Loucy (cell line): ENCODE results near the gene GET4.

Experiments
- H2AFZ ChIP-seq: fragments of 200-600 bp; sonication (generic); 2 replicates; pipeline ENCODE4 v1.6.0; 2016; ENCODE audit warnings: antibody characterized with exemption, mild to moderate bottlenecking, low read length, moderate library complexity
- H3F3A ChIP-seq: fragments of 200-600 bp; 2 replicates; pipeline ENCODE4 v1.6.0; 2016; ENCODE audit warnings: antibody characterized with exemption, low read depth, mild to moderate bottlenecking
- H3K27me3 ChIP-seq: fragments of 200-600 bp; sonication (generic); 2 replicates; pipeline ENCODE4 v1.6.1; 2014; ENCODE audit warnings: low read length, mild to moderate bottlenecking; ENCODE audit not compliant: insufficient read depth, poor library complexity, severe bottlenecking
- H3K36me3 ChIP-seq: fragments of 200-600 bp; sonication (generic); 2 replicates; pipeline ENCODE4 v1.6.1; 2016; ENCODE audit warnings: low read length; ENCODE audit not compliant: insufficient read depth
- H3K4me1 ChIP-seq: fragments of 200-600 bp; sonication (generic); 2 replicates; pipeline ENCODE4 v1.5.1; 2014; ENCODE audit warnings: low read length, mild to moderate bottlenecking; ENCODE audit not compliant: insufficient read depth, poor library complexity, severe bottlenecking
- H3K4me2 ChIP-seq: fragments of 200-600 bp; sonication (generic); 2 replicates; pipeline ENCODE4 v1.6.0; 2014; ENCODE audit warnings: antibody characterized with exemption, low read length, low read depth, mild to moderate bottlenecking; ENCODE audit not compliant: poor library complexity, severe bottlenecking
- H3K4me3 ChIP-seq: fragments of 200-600 bp; sonication (generic); 2 replicates; pipeline ENCODE4 v1.5.1; 2014; ENCODE audit warnings: low read length, mild to moderate bottlenecking, mixed read lengths; ENCODE audit not compliant: poor library complexity, severe bottlenecking
- H3K79me2 ChIP-seq: fragments of 200-600 bp; sonication (generic); 2 replicates; pipeline ENCODE4 v1.6.1; 2014; ENCODE audit warnings: low read length; ENCODE audit not compliant: insufficient read depth
- H3K9ac ChIP-seq: fragments of 200-600 bp; sonication (generic); 2 replicates; pipeline ENCODE4 v1.6.0; 2014; ENCODE audit warnings: mild to moderate bottlenecking, low read depth, low read length, moderate library complexity; ENCODE audit not compliant: poor library complexity, severe bottlenecking
- H3K9me2 ChIP-seq: fragments of 200-600 bp; sonication (generic); replicated peaks from 2 replicates; pipeline ENCODE4 v1.6.1; 2016; ENCODE audit warnings: low read depth, low read length, mixed read lengths
- H3K9me3 ChIP-seq: fragments of 200-600 bp; sonication (generic); 2 replicates; pipeline ENCODE4 v1.6.1; 2014; ENCODE audit warnings: mild to moderate bottlenecking, antibody characterized with exemption, low read length, low read depth; ENCODE audit not compliant: insufficient read depth
- H4K20me1 ChIP-seq: fragments of 200-600 bp; sonication (generic); 2 replicates; pipeline ENCODE4 v1.6.0; 2014; ENCODE audit warnings: antibody characterized with exemption, low read length, mild to moderate bottlenecking; ENCODE audit not compliant: insufficient read depth, poor library complexity, severe bottlenecking
- CTCF ChIP-seq: fragments of 200-600 bp; sonication (generic); conservative IDR thresholded peaks from 2 replicates; pipeline ENCODE4 v1.5.1; 2014; ENCODE audit warnings: mild to moderate bottlenecking, antibody characterized with exemption, low read length
- EZH2phosphoT487 ChIP-seq: fragments of 200-600 bp; IDR thresholded peaks from 2 replicates; pipeline ENCODE4 v1.6.1; 2018; ENCODE audit warnings: antibody characterized with exemption, mild to moderate bottlenecking, moderate library complexity, borderline replicate concordance

GET4 gene

GRCh38 chr7:831596-832166 lies 44.7 kb upstream of the GET4 start:
- peaks cover 26% of the 10 kb centered on the region for H4K20me1 ChIP-seq
- peak overlapping the region; percentile 48 for H3K4me3 ChIP-seq
- no peak overlapping the region for H2AFZ ChIP-seq

DNA sequence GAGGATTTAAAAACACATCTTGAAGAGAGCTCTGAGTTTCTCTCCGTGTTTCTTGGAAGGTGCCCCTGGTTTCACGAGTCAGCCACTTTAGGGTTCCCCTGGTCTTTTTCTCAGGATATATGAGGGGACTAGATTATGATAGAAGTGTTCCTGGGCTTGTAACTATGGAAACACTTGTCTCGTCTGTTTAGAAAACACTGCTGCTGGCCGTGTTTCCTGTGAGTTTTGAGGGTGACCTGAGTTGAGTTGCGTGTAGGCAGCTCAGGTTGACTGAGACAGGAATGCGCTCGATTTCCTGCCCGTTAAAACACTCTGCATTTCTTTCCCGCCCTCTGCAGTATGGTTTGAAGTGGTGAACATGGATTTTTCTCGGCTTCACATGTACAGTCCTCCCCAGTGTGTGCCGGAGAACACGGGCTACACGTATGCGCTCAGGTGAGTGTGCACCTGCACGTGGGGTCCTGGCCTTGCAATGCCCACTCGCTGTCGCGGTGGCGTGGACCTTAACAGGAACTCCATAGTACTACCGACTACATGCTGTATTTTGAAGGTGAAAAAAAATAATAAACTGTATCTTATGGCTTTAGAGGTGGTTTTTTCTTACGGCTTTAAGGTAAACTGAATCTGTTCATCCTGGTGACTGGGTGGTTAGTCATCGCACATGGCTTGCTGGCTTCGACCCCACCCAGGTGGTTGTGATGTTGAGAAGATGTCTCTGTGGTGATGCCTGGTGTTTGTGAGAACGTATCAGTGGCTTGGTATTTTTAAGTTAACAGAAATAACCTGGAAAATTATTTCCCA lies 44.0 kb upstream of the GET4 start, which contains the start of gene SUN1:
TSS of gene SUN1 (plus strand) at position 310 of the 801 bp plus-strand sequence. CDS start at position 359, 49 bp downstream.
- Histone ChIP-seq H3K4me1 (peaks cover 15% of the 10 kb centered on the region), H3K79me2 (peaks cover 81% of the 10 kb centered on the region)

More at GRCh38 chr7:831596-832166, 44.7 kb upstream of the GET4 start:
- H3K36me3 ChIP-seq: peaks cover 3% of the 10 kb centered on the region; the same call in 1 of the 2 replicates
- TF ChIP-seq EZH2phosphoT487 (no peak), CTCF (no peak)
- H3K4me2 ChIP-seq: peak overlapping the region; percentile 69
- peaks cover 15% of the 10 kb centered on the region for H3K4me1 ChIP-seq
- H3K27me3 ChIP-seq: no peaks in the 10 kb centered on the region
- H3K9me2 ChIP-seq: no peaks in the 10 kb centered on the region
- H3K79me2 ChIP-seq: peaks cover 85% of the 10 kb centered on the region
- H3F3A ChIP-seq: peaks cover 3% of the 10 kb centered on the region; the same call in 1 of the 2 replicates
- peak overlapping the region; percentile 24 for H3K9ac ChIP-seq
- no peaks in the 10 kb centered on the region for H3K9me3 ChIP-seq

GRCh38 chr7:832968-833424 lies 43.4 kb upstream of the GET4 start:
- no peak for TF ChIP-seq EZH2phosphoT487
- no peak for TF ChIP-seq CTCF
- H4K20me1 ChIP-seq: peaks cover 30% of the 10 kb centered on the region
- H3K4me2 ChIP-seq: no peak overlapping the region
- H3K27me3 ChIP-seq: no peaks in the 10 kb centered on the region
- H3K9me2 ChIP-seq: no peaks in the 10 kb centered on the region
- peaks cover 78% of the 10 kb centered on the region for H3K79me2 ChIP-seq
- H3K4me3 ChIP-seq: no peak overlapping the region
- peaks cover 3% of the 10 kb centered on the region; the same call in 1 of the 2 replicates for H3F3A ChIP-seq
- peaks cover 3% of the 10 kb centered on the region; the same call in 1 of the 2 replicates for H3K36me3 ChIP-seq
- H3K9ac ChIP-seq: no peak overlapping the region
- peaks cover 15% of the 10 kb centered on the region for H3K4me1 ChIP-seq
- H2AFZ ChIP-seq: no peak overlapping the region
- no peaks in the 10 kb centered on the region for H3K9me3 ChIP-seq

More for the DNA sequence above, 44.0 kb upstream of the GET4 start, which contains the start of gene SUN1:
- Histone ChIP-seq H3K4me3 (peak within 1 kb of the TSS; percentile 48), H3K36me3 (peaks cover 3% of the 10 kb centered on the region; the same call in 1 of the 2 replicates), H3K4me2 (peak within 1 kb of the TSS; percentile 69), H4K20me1 (peaks cover 30% of the 10 kb centered on the region), H3K9me3 (no peaks in the 10 kb centered on the region), H3K9me2 (no peaks in the 10 kb centered on the region), H3K9ac (peak within 1 kb of the TSS; percentile 24), H3K27me3 (no peaks in the 10 kb centered on the region), H2AFZ (no peak within 1 kb of the TSS), H3F3A (peaks cover 3% of the 10 kb centered on the region; the same call in 1 of the 2 replicates)
- no peak for TF ChIP-seq EZH2phosphoT487
- TF ChIP-seq CTCF: no peak
